Stimulated activated naive CD8-positive, alpha-beta T cell treated with anti-CD3 and anti-CD28 coated beads, Interleukin-15, Interleukin-2, amounts not matched to agents 100 ng/mL and 50 ng/mL, for 24 hours (primary cell): ENCODE data around the gene SYN1.
A peak's percentile ranks its signal among the peaks of the same experiment; 100 is the strongest.

Experiments used
- H3K27ac Mint-ChIP-seq: one replicate; pipeline ENCODE4 v1.8.0; 2021; ENCODE audit warnings: mild to moderate bottlenecking, mixed read lengths
- H3K27me3 Mint-ChIP-seq: one replicate; pipeline ENCODE4 v1.8.0; 2021; ENCODE audit warnings: mixed read lengths
- H3K36me3 Mint-ChIP-seq: one replicate; pipeline ENCODE4 v1.8.0; 2021; ENCODE audit warnings: low read depth, mixed read lengths
- H3K4me1 Mint-ChIP-seq: one replicate; pipeline ENCODE4 v1.8.0; 2021; ENCODE audit warnings: low read depth, mixed read lengths
- H3K4me3 Mint-ChIP-seq: one replicate; pipeline ENCODE4 v1.8.0; 2021; ENCODE audit warnings: mild to moderate bottlenecking, mixed read lengths
- H3K9me3 Mint-ChIP-seq: one replicate; pipeline ENCODE4 v1.8.0; 2021; ENCODE audit warnings: mixed read lengths

SYN1 gene

GRCh38 chrX:47590984-47591383, 28.7 kb downstream of the SYN1 start:
- H3K36me3 Mint-ChIP-seq = no peaks in the 10 kb centered on the region
- H3K9me3 Mint-ChIP-seq = no peaks in the 10 kb centered on the region

GRCh38 chrX:47587906-47588735, 31.5 kb downstream of the SYN1 start:
- H3K4me1 Mint-ChIP-seq = peaks cover 22% of the 10 kb centered on the region
- H3K27me3 Mint-ChIP-seq = no peaks in the 10 kb centered on the region
- no peak overlapping the region for H3K4me3 Mint-ChIP-seq
- H3K27ac Mint-ChIP-seq = no peak overlapping the region
- peaks cover 5% of the 10 kb centered on the region for H3K36me3 Mint-ChIP-seq
- H3K9me3 Mint-ChIP-seq = no peaks in the 10 kb centered on the region

More at GRCh38 chrX:47590984-47591383, 28.7 kb downstream of the SYN1 start:
- no peaks in the 10 kb centered on the region for H3K27me3 Mint-ChIP-seq
- no peak overlapping the region for H3K4me3 Mint-ChIP-seq
- H3K27ac Mint-ChIP-seq = no peak overlapping the region
- H3K4me1 Mint-ChIP-seq = peaks cover 11% of the 10 kb centered on the region

- H3K4me1 Mint-ChIP-seq = peaks cover 30% of the 10 kb centered on the region
- H3K9me3 Mint-ChIP-seq = no peaks in the 10 kb centered on the region
- no peak overlapping the region for H3K27ac Mint-ChIP-seq
Observed at GRCh38 chrX:47587091-47587891, 32.4 kb downstream of the SYN1 start.

GRCh38 chrX:47586043-47586787, 33.4 kb downstream of the SYN1 start:
- H3K9me3 Mint-ChIP-seq = no peaks in the 10 kb centered on the region
- H3K27me3 Mint-ChIP-seq = no peaks in the 10 kb centered on the region
- H3K4me1 Mint-ChIP-seq = peaks cover 39% of the 10 kb centered on the region
- H3K27ac Mint-ChIP-seq = no peak overlapping the region
- peaks cover 5% of the 10 kb centered on the region for H3K36me3 Mint-ChIP-seq
- H3K4me3 Mint-ChIP-seq = no peak overlapping the region

More at GRCh38 chrX:47587091-47587891, 32.4 kb downstream of the SYN1 start:
- Mint-ChIP-seq H3K36me3 (peaks cover 5% of the 10 kb centered on the region), H3K4me3 (no peak overlapping the region), H3K27me3 (no peaks in the 10 kb centered on the region)

GRCh38 chrX:47585273-47585672, 34.4 kb downstream of the SYN1 start:
- Mint-ChIP-seq H3K4me3 (no peak overlapping the region), H3K4me1 (peaks cover 44% of the 10 kb centered on the region), H3K9me3 (no peaks in the 10 kb centered on the region), H3K27me3 (no peaks in the 10 kb centered on the region), H3K36me3 (peaks cover 5% of the 10 kb centered on the region), H3K27ac (no peak overlapping the region)

- H3K27me3 Mint-ChIP-seq = no peaks in the 10 kb centered on the region
- no peaks in the 10 kb centered on the region for H3K9me3 Mint-ChIP-seq
- H3K4me3 Mint-ChIP-seq = no peak overlapping the region
- no peak overlapping the region for H3K27ac Mint-ChIP-seq
- H3K36me3 Mint-ChIP-seq = peaks cover 5% of the 10 kb centered on the region
- peaks cover 47% of the 10 kb centered on the region for H3K4me1 Mint-ChIP-seq
Observed at GRCh38 chrX:47584714-47585113, 34.9 kb downstream of the SYN1 start.

GRCh38 chrX:47583240-47583861, 36.3 kb downstream of the SYN1 start:
- H3K4me3 Mint-ChIP-seq = peak overlapping the region; percentile 51
- peaks cover 54% of the 10 kb centered on the region for H3K4me1 Mint-ChIP-seq
- H3K27ac Mint-ChIP-seq = peak overlapping the region; percentile 26
- peaks cover 5% of the 10 kb centered on the region for H3K36me3 Mint-ChIP-seq
- no peaks in the 10 kb centered on the region for H3K9me3 Mint-ChIP-seq
- no peaks in the 10 kb centered on the region for H3K27me3 Mint-ChIP-seq

GRCh38 chrX:47581731-47582647, 37.7 kb downstream of the SYN1 start, which contains the start of gene TIMP1:
Gene TIMP1 (plus strand): TSS chrX:47582436. CDS start chrX:47583416, 980 bp downstream.
- H3K27me3 Mint-ChIP-seq = peaks cover 1% of the 10 kb centered on the region
- peaks cover 54% of the 10 kb centered on the region for H3K4me1 Mint-ChIP-seq
- H3K36me3 Mint-ChIP-seq = peaks cover 5% of the 10 kb centered on the region

GRCh38 chrX:47579537-47579936, 40.1 kb downstream of the SYN1 start:
- peaks cover 4% of the 10 kb centered on the region for H3K27me3 Mint-ChIP-seq
- no peak overlapping the region for H3K4me3 Mint-ChIP-seq
- no peaks in the 10 kb centered on the region for H3K9me3 Mint-ChIP-seq
- H3K4me1 Mint-ChIP-seq = peaks cover 50% of the 10 kb centered on the region
- H3K36me3 Mint-ChIP-seq = peaks cover 5% of the 10 kb centered on the region
- H3K27ac Mint-ChIP-seq = no peak overlapping the region

More at GRCh38 chrX:47581731-47582647, 37.7 kb downstream of the SYN1 start, which contains the start of gene TIMP1:
- Mint-ChIP-seq H3K9me3 (no peaks in the 10 kb centered on the region), H3K27ac (peak within 1 kb of the TSS; percentile 65), H3K4me3 (peak within 1 kb of the TSS; percentile 51)

GRCh38 chrX:47578692-47579091, 41.0 kb downstream of the SYN1 start:
- Mint-ChIP-seq H3K9me3 (no peaks in the 10 kb centered on the region), H3K4me1 (peaks cover 42% of the 10 kb centered on the region), H3K27ac (no peak overlapping the region), H3K4me3 (no peak overlapping the region), H3K27me3 (peaks cover 4% of the 10 kb centered on the region), H3K36me3 (peaks cover 2% of the 10 kb centered on the region)

- no peak overlapping the region for H3K4me3 Mint-ChIP-seq
- H3K9me3 Mint-ChIP-seq = no peaks in the 10 kb centered on the region
- no peak overlapping the region for H3K27ac Mint-ChIP-seq
- H3K36me3 Mint-ChIP-seq = no peaks in the 10 kb centered on the region
- peaks cover 41% of the 10 kb centered on the region for H3K4me1 Mint-ChIP-seq
- peaks cover 9% of the 10 kb centered on the region for H3K27me3 Mint-ChIP-seq
Observed at GRCh38 chrX:47577901-47578300, 41.8 kb downstream of the SYN1 start.

- H3K4me1 Mint-ChIP-seq = peaks cover 36% of the 10 kb centered on the region
- peaks cover 9% of the 10 kb centered on the region for H3K27me3 Mint-ChIP-seq
- H3K36me3 Mint-ChIP-seq = no peaks in the 10 kb centered on the region
- H3K4me3 Mint-ChIP-seq = no peak overlapping the region
- no peaks in the 10 kb centered on the region for H3K9me3 Mint-ChIP-seq
- H3K27ac Mint-ChIP-seq = no peak overlapping the region
Observed at GRCh38 chrX:47577424-47577823, 42.2 kb downstream of the SYN1 start.

- peaks cover 11% of the 10 kb centered on the region for H3K36me3 Mint-ChIP-seq
- H3K4me1 Mint-ChIP-seq = peaks cover 26% of the 10 kb centered on the region
- H3K4me3 Mint-ChIP-seq = no peak overlapping the region
- H3K27me3 Mint-ChIP-seq = peaks cover 9% of the 10 kb centered on the region
- H3K27ac Mint-ChIP-seq = no peak overlapping the region
- H3K9me3 Mint-ChIP-seq = no peaks in the 10 kb centered on the region
Observed at GRCh38 chrX:47576021-47576898, 43.4 kb downstream of the SYN1 start.
